H9 (cell line): ENCODE data around the gene ZNF541. TPM values are rescaled to one million over a fixed set of nuclear protein-coding genes. Genes with fewer than 3 reads are reported as not detected.

Experiments used
- DNase-seq: peaks from one replicate; pipeline ENCODE4 v3.0.0-alpha.2; 2017
- H2AFZ ChIP-seq: one replicate; pipeline ENCODE4 v1.6.1; 2013; ENCODE audit warnings: mild to moderate bottlenecking, low read length, control low read depth, moderate library complexity
- H2AK5ac ChIP-seq: 2 replicates; pipeline ENCODE4 v1.6.1; 2013; ENCODE audit warnings: low read length, control low read depth, mixed read lengths; ENCODE audit not compliant: insufficient read length
- H2BK120ac ChIP-seq: one replicate; pipeline ENCODE4 v1.6.1; 2013; ENCODE audit warnings: low read depth, mild to moderate bottlenecking, low read length, control low read depth, inconsistent platforms; ENCODE audit not compliant: poor library complexity, severe bottlenecking
- H2BK12ac ChIP-seq: 2 replicates; pipeline ENCODE4 v1.6.1; 2013; ENCODE audit warnings: low read length, control low read depth, mixed read lengths, low read depth; ENCODE audit not compliant: insufficient read length
- H2BK15ac ChIP-seq: 2 replicates; pipeline ENCODE4 v1.6.1; 2013; ENCODE audit warnings: low read depth, low read length, control low read depth
- H2BK20ac ChIP-seq: one replicate; pipeline ENCODE4 v1.6.1; 2013; ENCODE audit warnings: low read depth, mild to moderate bottlenecking, low read length, control low read depth, inconsistent platforms; ENCODE audit not compliant: poor library complexity, severe bottlenecking
- H2BK5ac ChIP-seq: 2 replicates; pipeline ENCODE4 v1.6.1; 2013; ENCODE audit warnings: low read length, control low read depth, mixed read lengths; ENCODE audit not compliant: insufficient read length
- H3K14ac ChIP-seq: 2 replicates; pipeline ENCODE4 v1.6.1; 2013; ENCODE audit warnings: low read length, control low read depth; ENCODE audit not compliant: insufficient read depth
- H3K18ac ChIP-seq: 2 replicates; pipeline ENCODE4 v1.6.1; 2013; ENCODE audit warnings: low read depth, mild to moderate bottlenecking, mixed read lengths, low read length, control low read depth; ENCODE audit not compliant: insufficient read length
- H3K23ac ChIP-seq: 2 replicates; pipeline ENCODE4 v1.6.1; 2013; ENCODE audit warnings: low read length, control low read depth, mixed read lengths, low read depth; ENCODE audit not compliant: insufficient read length
- H3K23me2 ChIP-seq: 2 replicates; pipeline ENCODE4 v1.6.1; 2013; ENCODE audit warnings: low read depth, mild to moderate bottlenecking, mixed read lengths, low read length, control low read depth; ENCODE audit not compliant: insufficient read length, poor library complexity, severe bottlenecking
- H3K27ac ChIP-seq: 2 replicates; pipeline ENCODE4 v1.5.1; 2013; ENCODE audit warnings: low read length, control low read depth, mixed read lengths, low read depth; ENCODE audit not compliant: insufficient read length
- H3K27me3 ChIP-seq: 2 replicates; pipeline ENCODE4 v1.6.1; 2013; ENCODE audit warnings: low read length, control low read depth, inconsistent platforms; ENCODE audit not compliant: insufficient read depth
- H3K4ac ChIP-seq: 2 replicates; pipeline ENCODE4 v1.6.1; 2013; ENCODE audit warnings: low read depth, mild to moderate bottlenecking, control low read depth, inconsistent platforms, low read length, moderate library complexity
- H3K4me1 ChIP-seq: 2 replicates; pipeline ENCODE4 v1.6.1; 2013; ENCODE audit warnings: low read length, control low read depth, inconsistent platforms; ENCODE audit not compliant: insufficient read depth
- H3K4me2 ChIP-seq: 2 replicates; pipeline ENCODE4 v1.6.1; 2013; ENCODE audit warnings: low read length, control low read depth, mixed read lengths; ENCODE audit not compliant: insufficient read length, insufficient read depth
- H3K56ac ChIP-seq: 2 replicates; pipeline ENCODE4 v1.6.1; 2013; ENCODE audit warnings: low read depth, mild to moderate bottlenecking, mixed read lengths, low read length, control low read depth; ENCODE audit not compliant: insufficient read length
- H3K79me1 ChIP-seq: 2 replicates; pipeline ENCODE4 v1.6.1; 2013; ENCODE audit warnings: low read depth, mild to moderate bottlenecking, moderate library complexity, low read length, control low read depth, inconsistent platforms; ENCODE audit not compliant: insufficient read depth, poor library complexity, severe bottlenecking
- H3K79me2 ChIP-seq: 2 replicates; pipeline ENCODE4 v1.6.1; 2013; ENCODE audit warnings: low read length, control low read depth, inconsistent platforms; ENCODE audit not compliant: insufficient read depth
- H3K9ac ChIP-seq: 2 replicates; pipeline ENCODE4 v1.6.1; 2013; ENCODE audit warnings: low read length, control low read depth, mixed read lengths; ENCODE audit not compliant: insufficient read length; ENCODE audit errors: extremely low read depth
- H3K9me3 ChIP-seq: one replicate; pipeline ENCODE4 v1.6.1; 2013; ENCODE audit warnings: low read depth, low read length, inconsistent platforms; ENCODE audit not compliant: control insufficient read depth
- H3T11ph ChIP-seq: one replicate; pipeline ENCODE4 v1.6.1; 2013; ENCODE audit warnings: mild to moderate bottlenecking, low read length, control low read depth, inconsistent platforms
- H4K20me1 ChIP-seq: one replicate; pipeline ENCODE4 v1.6.1; 2013; ENCODE audit not compliant: control insufficient read depth, insufficient read length, insufficient read depth
- H4K5ac ChIP-seq: 2 replicates; pipeline ENCODE4 v1.6.1; 2013; ENCODE audit warnings: low read depth, mild to moderate bottlenecking, mixed read lengths, low read length, control low read depth; ENCODE audit not compliant: insufficient read length
- H4K8ac ChIP-seq: replicated peaks from 2 replicates; pipeline ENCODE4 v1.6.1; 2013; ENCODE audit warnings: low read length, control low read depth, mixed read lengths, low read depth; ENCODE audit not compliant: insufficient read length
- H4K91ac ChIP-seq: 2 replicates; pipeline ENCODE4 v1.6.1; 2013; ENCODE audit warnings: low read depth, mild to moderate bottlenecking, moderate library complexity, mixed read lengths, low read length, control low read depth; ENCODE audit not compliant: insufficient read length
- H3K27ac Mint-ChIP-seq, 3 experiments: 2 replicates in 2 of 3; 3 replicates in 1 of 3; pipeline ENCODE4 v1.8.0; 2020 to 2021; ENCODE audit warnings: mixed read lengths in 3 of 3, mild to moderate bottlenecking in 1 of 3, moderate library complexity in 1 of 3
- H3K27me3 Mint-ChIP-seq: 2 replicates; pipeline ENCODE4 v1.8.0; 2021; ENCODE audit warnings: low read depth, mild to moderate bottlenecking, moderate library complexity, mixed read lengths
- H3K36me3 Mint-ChIP-seq, 3 experiments: 2 replicates in 2 of 3; 3 replicates in 1 of 3; pipeline ENCODE4 v1.8.0; 2020 to 2021; ENCODE audit warnings: low read depth in 3 of 3, mixed read lengths in 3 of 3; ENCODE audit not compliant: insufficient read depth in 1 of 3
- H3K4me1 Mint-ChIP-seq, 2 experiments: 2 replicates each; pipeline ENCODE4 v1.8.0; 2020; ENCODE audit warnings: mixed read lengths in 2 of 2
- H3K4me3 Mint-ChIP-seq, 2 experiments: 2 replicates in 1 of 2; 3 replicates in 1 of 2; pipeline ENCODE4 v1.8.0; 2020 to 2021; ENCODE audit warnings: mild to moderate bottlenecking in 2 of 2, mixed read lengths in 2 of 2, moderate library complexity in 1 of 2
- H3K9me3 Mint-ChIP-seq, 2 experiments: 2 replicates in 1 of 2; 3 replicates in 1 of 2; pipeline ENCODE4 v1.8.0; 2020; ENCODE audit warnings: mild to moderate bottlenecking in 2 of 2, mixed read lengths in 2 of 2, moderate library complexity in 1 of 2
- CTCF ChIP-seq: fragments of 200-600 bp; sonication (generic); conservative IDR thresholded peaks from 3 replicates; pipeline ENCODE4 v1.8.0; 2021; ENCODE audit warnings: antibody characterized with exemption, mild to moderate bottlenecking
- WGBS: extraction: QIAGEN DNeasy Blood & Tissue Kit; methylation state at CpG from one replicate; pipeline ENCODE4 v1.1.7; 2013; ENCODE audit warnings: missing lambda C conversion rate, low lambda C conversion rate, mixed read lengths; ENCODE audit not compliant: insufficient read length; ENCODE audit errors: extremely low coverage; 5-methylcytosine and 5-hydroxymethylcytosine counted together
- total RNA-seq: library from RNA; stranded (reverse); gene quantifications from 2 replicates; pipeline ENCODE4 v1.2.1, GENCODE V29; 2021

Gene ZNF541
- total RNA-seq, 1 experiment from 2014 or later, result not detected

GRCh38 chr19:47619763-47620162 is 46.8 kb upstream of the ZNF541 start:
- no peaks in the 10 kb centered on the region for H4K20me1 ChIP-seq

More at GRCh38 chr19:47619763-47620162, 46.8 kb upstream of the ZNF541 start:
- Mint-ChIP-seq H3K4me1 (peaks cover 52 to 61% of the 10 kb centered on the region in 2 experiments), H3K36me3 (peaks cover 4 to 18% (median 7%) of the 10 kb centered on the region in 3 experiments), H3K4me3 (peak overlapping the region; percentile 31 to 53; a peak in 4 of 5 replicates), H3K9me3 (no peaks in the 10 kb centered on the region), H3K27ac (peak overlapping the region; percentile 94 to 97 (median 96)), H3K27me3 (no peaks in the 10 kb centered on the region)
- no peak overlapping the region for H4K91ac ChIP-seq
- peak overlapping the region; percentile 38 for H3K4me2 ChIP-seq
- no peak overlapping the region for H2BK12ac ChIP-seq
- no peaks in the 10 kb centered on the region for H3K27me3 ChIP-seq
- peaks cover 9% of the 10 kb centered on the region for H3K79me1 ChIP-seq
- H3K4me1 ChIP-seq, result peaks cover 11% of the 10 kb centered on the region; the same call in 1 of the 2 replicates
- no peak overlapping the region for H3K56ac ChIP-seq
- H3K14ac ChIP-seq, result no peak overlapping the region
- H2BK5ac ChIP-seq, result no peak overlapping the region
- no peak overlapping the region for H4K8ac ChIP-seq
- H2AK5ac ChIP-seq, result no peak overlapping the region
- no peak overlapping the region for H2BK120ac ChIP-seq
- H3T11ph ChIP-seq, result no peak overlapping the region
- no peaks in the 10 kb centered on the region for H3K9me3 ChIP-seq
- no peak overlapping the region for H2AFZ ChIP-seq
- no peak overlapping the region for H2BK15ac ChIP-seq
- peaks cover 38% of the 10 kb centered on the region; the same call in 1 of the 2 replicates for H3K79me2 ChIP-seq
- no peak overlapping the region for H3K9ac ChIP-seq
- TF ChIP-seq CTCF, result no peak
- H2BK20ac ChIP-seq, result no peak overlapping the region
- H3K18ac ChIP-seq, result no peak overlapping the region
- no peaks in the 10 kb centered on the region for H3K23me2 ChIP-seq
- H3K23ac ChIP-seq, result no peak overlapping the region
- no peak overlapping the region for H3K4ac ChIP-seq
- H3K27ac ChIP-seq, result peak overlapping the region; percentile 38
- no peak overlapping the region for H4K5ac ChIP-seq
- peak; percentile 86 for DNase-seq
- WGBS, result no CpG with 5 or more reads among the region's 6 CpGs
